ENCODE data around the gene GNB4.

DNA sequence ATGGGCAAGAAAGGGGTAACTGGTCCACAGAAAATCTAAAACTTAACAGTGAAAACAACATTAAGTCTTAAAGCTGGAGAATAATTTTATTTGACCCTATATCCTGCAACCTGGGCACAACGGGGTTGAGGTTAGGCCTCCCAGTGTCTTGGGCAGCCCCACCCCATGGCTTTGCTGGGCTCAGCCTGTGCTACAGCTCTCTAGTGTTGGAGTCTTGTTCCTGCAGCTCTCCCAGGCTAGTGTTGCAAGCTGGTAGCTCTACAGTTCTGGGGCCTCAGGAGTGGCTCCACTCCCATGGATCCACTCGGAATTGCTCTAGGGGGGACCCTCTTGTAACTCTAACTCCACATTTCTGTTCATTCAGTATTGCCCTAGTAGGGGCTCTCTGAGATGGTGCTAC, 24.9 kb upstream of the GNB4 start:
- TF ChIP-seq, protein P1, sequence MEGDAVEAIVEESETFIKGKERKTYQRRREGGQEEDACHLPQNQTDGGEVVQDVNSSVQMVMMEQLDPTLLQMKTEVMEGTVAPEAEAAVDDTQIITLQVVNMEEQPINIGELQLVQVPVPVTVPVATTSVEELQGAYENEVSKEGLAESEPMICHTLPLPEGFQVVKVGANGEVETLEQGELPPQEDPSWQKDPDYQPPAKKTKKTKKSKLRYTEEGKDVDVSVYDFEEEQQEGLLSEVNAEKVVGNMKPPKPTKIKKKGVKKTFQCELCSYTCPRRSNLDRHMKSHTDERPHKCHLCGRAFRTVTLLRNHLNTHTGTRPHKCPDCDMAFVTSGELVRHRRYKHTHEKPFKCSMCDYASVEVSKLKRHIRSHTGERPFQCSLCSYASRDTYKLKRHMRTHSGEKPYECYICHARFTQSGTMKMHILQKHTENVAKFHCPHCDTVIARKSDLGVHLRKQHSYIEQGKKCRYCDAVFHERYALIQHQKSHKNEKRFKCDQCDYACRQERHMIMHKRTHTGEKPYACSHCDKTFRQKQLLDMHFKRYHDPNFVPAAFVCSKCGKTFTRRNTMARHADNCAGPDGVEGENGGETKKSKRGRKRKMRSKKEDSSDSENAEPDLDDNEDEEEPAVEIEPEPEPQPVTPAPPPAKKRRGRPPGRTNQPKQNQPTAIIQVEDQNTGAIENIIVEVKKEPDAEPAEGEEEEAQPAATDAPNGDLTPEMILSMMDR (conservative IDR thresholded peaks at IDR 0.05; ENCODE audit: low read length), result no peak
- no peak for TF ChIP-seq EZH2phosphoT487 (IDR thresholded peaks at IDR 0.05; ENCODE audit: borderline replicate concordance)

Data from Loucy (cell line).